GM19025 (cell line): ENCODE results near the gene SLC32A1.

Experiments
- ATAC-seq: cut with Tn5 transposase; IDR thresholded peaks from one replicate; pipeline ENCODE4 v1.9.1; 2021; ENCODE audit warnings: mild to moderate bottlenecking, low read depth, moderate library complexity; ENCODE audit not compliant: unreplicated experiment

The SLC32A1 gene

DNA sequence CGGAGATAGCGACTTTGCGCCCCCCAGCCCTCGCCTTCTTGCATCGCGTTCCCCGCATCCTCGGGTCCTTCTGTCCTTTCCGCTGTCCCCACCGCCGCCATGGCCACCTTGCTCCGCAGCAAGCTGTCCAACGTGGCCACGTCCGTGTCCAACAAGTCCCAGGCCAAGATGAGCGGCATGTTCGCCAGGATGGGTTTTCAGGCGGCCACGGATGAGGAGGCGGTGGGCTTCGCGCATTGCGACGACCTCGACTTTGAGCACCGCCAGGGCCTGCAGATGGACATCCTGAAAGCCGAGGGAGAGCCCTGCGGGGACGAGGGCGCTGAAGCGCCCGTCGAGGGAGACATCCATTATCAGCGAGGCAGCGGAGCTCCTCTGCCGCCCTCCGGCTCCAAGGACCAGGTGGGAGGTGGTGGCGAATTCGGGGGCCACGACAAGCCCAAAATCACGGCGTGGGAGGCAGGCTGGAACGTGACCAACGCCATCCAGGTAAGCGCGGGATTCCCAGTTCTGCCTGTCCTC, 401 bp downstream of the SLC32A1 start:
- ATAC-seq = no peak

DNA sequence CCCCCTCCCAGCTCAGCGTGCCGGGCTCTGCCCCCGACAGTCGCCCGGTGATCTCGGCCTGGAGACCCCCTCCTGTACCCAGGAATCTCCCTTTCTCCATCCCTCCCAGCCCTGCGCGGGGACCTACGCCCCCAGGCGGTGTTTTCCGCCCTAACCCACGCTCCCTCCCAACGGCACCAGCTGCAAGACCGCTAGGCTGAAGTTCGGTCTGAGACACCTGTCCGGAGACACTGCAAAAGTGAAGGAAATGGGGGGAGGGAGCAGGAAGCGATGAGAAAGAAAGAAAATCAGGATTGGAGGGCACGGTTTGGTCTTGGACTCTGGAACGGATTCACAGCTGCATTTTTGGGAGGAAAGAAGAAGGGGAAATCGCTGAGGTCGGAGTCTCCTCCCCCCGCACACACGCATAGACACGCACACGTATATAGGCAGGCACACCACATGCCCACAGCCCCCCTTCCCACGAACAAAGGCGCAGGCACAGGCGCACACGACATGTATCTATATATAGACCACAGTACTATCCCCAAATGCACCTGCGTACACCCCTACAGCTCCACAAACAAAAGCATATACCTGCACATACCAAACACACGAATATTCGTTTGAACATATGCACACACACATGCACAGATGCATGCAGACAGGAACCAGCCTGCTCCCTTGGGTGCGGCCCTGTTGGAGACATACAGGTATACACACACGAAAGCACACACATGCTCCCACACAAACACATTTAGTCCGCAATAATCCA, 1.0 kb downstream of the SLC32A1 start:
- ATAC-seq = no peak

GRCh38 chr20:38725931-38726803, 1.9 kb downstream of the SLC32A1 start:
- no peak for ATAC-seq

- no peak for ATAC-seq
Observed at GRCh38 chr20:38726804-38727606, 2.7 kb downstream of the SLC32A1 start.

DNA sequence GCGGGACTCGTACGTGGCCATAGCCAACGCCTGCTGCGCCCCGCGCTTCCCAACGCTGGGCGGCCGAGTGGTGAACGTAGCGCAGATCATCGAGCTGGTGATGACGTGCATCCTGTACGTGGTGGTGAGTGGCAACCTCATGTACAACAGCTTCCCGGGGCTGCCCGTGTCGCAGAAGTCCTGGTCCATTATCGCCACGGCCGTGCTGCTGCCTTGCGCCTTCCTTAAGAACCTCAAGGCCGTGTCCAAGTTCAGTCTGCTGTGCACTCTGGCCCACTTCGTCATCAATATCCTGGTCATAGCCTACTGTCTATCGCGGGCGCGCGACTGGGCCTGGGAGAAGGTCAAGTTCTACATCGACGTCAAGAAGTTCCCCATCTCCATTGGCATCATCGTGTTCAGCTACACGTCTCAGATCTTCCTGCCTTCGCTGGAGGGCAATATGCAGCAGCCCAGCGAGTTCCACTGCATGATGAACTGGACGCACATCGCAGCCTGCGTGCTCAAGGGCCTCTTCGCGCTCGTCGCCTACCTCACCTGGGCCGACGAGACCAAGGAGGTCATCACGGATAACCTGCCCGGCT, 3.4 kb downstream of the SLC32A1 start:
- no peak for ATAC-seq

GRCh38 chr20:38728191-38728781, 4.0 kb downstream of the SLC32A1 start:
- ATAC-seq = no peak

DNA sequence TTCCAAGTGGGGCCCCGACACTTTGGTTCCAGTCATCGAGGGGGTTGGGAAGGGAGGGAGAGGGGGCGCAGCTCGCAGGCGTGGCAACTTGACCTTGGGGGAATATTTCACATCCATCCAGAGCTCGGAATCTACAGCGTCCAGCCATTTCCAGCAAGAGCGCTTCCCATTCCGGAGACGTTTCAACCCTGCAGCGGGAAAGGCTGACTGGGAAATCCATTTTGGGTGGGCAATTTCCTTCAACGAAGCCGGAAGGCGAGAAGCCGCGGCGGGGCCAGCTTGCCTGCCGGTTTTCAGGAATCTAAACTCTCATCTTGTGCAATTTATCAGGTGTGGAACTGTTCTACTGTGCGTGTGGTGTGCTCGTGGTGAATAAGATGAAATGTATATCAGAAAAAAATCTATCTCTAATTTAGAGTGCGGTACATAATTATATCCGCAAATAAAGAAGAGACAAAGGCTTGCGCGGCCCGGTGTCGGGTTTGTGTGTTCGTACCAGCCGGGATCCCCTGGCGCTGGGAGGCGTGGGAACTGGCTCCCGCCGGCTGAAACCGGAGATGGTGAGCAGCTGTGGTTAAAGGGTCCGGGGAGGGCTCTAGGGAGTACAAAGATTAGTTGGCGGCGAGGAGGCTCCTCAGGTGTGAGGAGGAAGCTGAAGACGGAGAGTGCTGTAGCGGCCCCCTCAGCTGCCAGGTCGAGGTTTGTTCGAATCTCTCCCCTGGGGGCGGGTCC, 4.8 kb downstream of the SLC32A1 start:
- no peak for ATAC-seq

DNA sequence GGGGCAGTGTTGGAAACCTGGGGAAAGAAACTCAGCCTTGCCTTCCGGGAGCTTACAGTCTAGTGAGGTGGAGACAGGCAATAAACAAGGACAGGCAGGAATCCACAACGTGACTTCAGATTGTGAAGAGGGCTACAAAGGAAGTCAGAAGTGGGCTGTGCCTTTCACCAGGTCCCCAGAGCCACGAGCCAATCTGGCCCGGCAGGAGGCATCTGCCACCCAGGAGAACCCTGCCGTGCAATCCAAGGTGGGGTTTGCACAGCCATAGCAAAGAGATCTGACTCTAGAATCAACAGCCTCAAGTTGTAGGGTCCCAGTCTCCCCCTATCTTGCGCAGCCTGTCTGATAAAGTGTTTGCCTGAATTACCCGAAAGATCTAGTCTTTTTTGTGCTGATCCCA, 5.5 kb downstream of the SLC32A1 start:
- ATAC-seq = no peak

GRCh38 chr20:38730167-38730988, 6.1 kb downstream of the SLC32A1 start:
- no peak for ATAC-seq

GRCh38 chr20:38730989-38731737, 6.9 kb downstream of the SLC32A1 start:
- no peak for ATAC-seq

- ATAC-seq = no peak
Observed at GRCh38 chr20:38731738-38732113, 7.4 kb downstream of the SLC32A1 start.

- no peak for ATAC-seq
Observed at GRCh38 chr20:38732981-38733380, 8.7 kb downstream of the SLC32A1 start.

GRCh38 chr20:38735172-38735571, 10.9 kb downstream of the SLC32A1 start:
- no peak for ATAC-seq

DNA sequence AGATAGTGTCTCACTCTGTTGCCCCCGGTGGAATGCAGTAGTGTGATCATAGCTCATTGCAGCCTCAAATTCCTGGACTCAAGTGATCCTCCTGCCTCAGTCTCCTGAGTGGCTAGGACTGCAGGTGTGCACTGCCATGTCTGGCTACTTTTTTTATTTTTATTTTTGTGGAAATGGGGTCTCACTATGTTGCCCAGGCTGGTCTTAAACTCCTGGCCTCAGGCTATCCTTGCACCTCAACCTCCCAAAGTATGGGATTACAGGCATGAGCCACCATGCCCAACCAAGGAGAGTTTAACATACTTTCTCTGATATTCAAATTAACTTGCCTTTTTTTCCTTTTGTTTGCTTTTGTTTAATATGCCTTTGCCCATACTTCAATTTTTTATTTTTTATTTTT, 13.6 kb downstream of the SLC32A1 start:
- no peak for ATAC-seq

DNA sequence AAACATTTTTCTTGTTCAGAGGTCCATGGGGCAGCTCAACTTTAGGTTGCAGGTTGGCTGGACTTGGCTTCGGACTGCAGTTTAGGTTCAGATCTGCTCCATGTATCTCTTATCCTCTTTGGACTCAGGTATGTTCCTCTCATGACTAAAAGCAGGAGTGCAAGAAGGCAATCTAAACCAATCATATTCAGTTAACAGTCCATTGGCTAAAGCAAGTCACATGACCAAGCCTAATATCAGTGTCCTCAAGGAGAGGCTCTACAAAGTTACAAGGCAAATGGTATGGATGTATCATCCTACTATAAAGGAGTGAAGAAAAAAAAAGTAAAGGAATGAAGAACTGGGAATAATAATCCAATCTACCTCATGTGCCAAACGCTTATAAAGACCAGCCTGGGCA, 21.5 kb downstream of the SLC32A1 start:
- no peak for ATAC-seq

DNA sequence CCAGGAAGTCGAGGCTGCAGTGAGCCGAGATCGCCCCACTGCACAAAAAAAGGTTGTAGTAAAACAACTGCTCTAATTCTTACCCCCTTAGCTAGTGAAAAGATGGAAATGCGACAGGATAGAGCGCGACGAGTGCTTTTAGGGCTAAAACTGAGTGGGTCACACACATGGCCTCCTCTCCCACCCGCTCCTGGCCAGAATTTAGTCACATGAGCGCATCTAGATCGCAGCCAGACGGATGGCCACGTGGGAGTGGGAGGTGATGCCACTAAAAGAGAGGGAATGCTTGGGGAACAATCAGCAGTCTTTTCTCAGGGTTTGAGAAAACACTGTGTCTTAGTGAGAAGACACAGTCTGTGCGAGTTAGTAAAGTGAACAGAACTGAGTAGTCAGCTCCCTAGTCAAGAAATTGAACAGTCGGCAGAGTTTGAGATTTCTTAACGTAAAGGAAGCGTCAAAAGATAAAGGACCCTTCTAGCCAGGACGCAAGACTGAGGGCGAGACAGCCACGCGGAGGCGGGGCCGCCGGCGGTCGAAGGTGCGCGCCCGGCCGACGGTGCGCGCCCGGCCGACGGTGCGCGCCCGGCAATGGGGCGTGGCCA, 23.3 kb downstream of the SLC32A1 start:
- ATAC-seq = no peak

DNA sequence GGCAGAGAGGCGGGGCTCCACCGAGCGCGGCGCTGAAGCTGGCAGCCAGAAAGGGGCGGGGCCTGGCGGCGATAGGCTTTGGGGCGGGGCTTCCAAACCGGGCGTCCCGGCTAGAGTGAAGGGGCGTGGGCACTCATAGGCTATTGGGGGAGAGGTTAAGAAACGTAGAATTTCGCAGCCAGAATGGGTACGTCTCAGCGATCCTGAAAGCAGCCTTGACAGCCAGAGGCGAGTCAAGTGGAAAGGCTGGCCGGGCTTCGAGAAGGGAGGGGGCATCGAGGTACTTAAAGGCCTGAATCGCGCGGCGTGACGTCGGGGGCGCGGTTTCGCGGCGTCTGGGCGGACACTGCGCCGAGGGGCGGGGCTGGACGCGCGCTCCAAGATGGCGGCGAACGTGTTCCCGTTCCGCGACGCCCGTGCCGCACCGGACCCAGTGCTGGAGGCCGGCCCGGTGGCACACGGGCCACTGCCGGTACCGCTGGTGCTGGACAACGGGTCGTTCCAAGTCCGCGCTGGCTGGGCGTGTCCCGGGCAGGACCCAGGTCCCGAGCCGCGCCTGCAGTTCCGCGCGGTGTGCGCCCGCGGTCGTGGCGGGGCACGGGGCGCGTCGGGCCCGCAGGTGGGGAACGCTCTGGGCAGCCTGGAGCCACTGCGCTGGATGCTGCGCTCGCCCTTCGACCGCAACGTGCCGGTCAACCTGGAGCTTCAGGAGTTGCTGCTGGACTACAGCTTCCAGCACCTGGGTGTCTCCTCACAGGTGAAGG, 24.0 kb downstream of the SLC32A1 start, which contains the start of gene ACTR5:
Gene ACTR5, plus strand, starts transcription at position 364 of the 764 bp plus-strand sequence. Its CDS starts 19 bp downstream, at position 383.
- peak; percentile 87 for ATAC-seq
